AG04450 (cell line): Measurements from ENCODE around the gene KIF6. TPM values are rescaled to one million over a fixed set of nuclear protein-coding genes. Genes with fewer than 3 reads are reported as not detected.

ENCODE experiments used
- CTCF ChIA-PET: fragments of 300-600, 350-600 bp; formaldehyde crosslinking; extraction: SDS; loops from one replicate; lab custom pipeline; 2022; ENCODE audit warnings: antibody characterized with exemption, inconsistent platforms; lab: Charles Lee
- POLR2A ChIA-PET: fragments of 350-600 bp; formaldehyde crosslinking; extraction: SDS; loops from one replicate; lab custom pipeline; 2021; ENCODE audit warnings: antibody characterized with exemption, inconsistent platforms; lab: Yijun Ruan, JAX
- DNase-seq: peaks from one replicate; pipeline ENCODE4 v3.0.0-alpha.2; 2011; ENCODE audit warnings: low read depth, low spot score
- H3K27ac ChIP-seq: one replicate; pipeline ENCODE4 v1.5.1; 2012; ENCODE audit warnings: low read depth, low read length, control low read depth
- H3K27me3 ChIP-seq: one replicate; pipeline ENCODE4 v1.6.0; 2012; ENCODE audit warnings: low read length; ENCODE audit not compliant: control insufficient read depth, insufficient read depth
- H3K4me3 ChIP-seq: 2 replicates; pipeline ENCODE4 v1.5.1; 2011; ENCODE audit warnings: mild to moderate bottlenecking, low read depth, low read length, control low read depth
- H3K9me3 ChIP-seq: 2 replicates; pipeline ENCODE4 v1.5.1; 2012; ENCODE audit warnings: low read length; ENCODE audit not compliant: control insufficient read depth, insufficient read depth
- CTCF ChIP-seq: IDR thresholded peaks from 2 replicates; pipeline ENCODE4 v1.5.1; 2011; ENCODE audit warnings: low read depth, low read length, control low read depth, inconsistent platforms
- polyA plus RNA-seq: library from polyadenylated mRNA; depleted of rRNA; stranded (reverse); fragments of >200 nt; gene quantifications from 2 replicates; pipeline ENCODE4 v1.2.3, GENCODE V29; 2011

Gene KIF6
- polyA plus RNA-seq, 1 experiment = 0.02 TPM

- H3K4me3 ChIP-seq = no peak overlapping the region
- TF ChIP-seq CTCF = no peak
- H3K27me3 ChIP-seq = no peaks in the 10 kb centered on the region
- CTCF ChIA-PET = no interaction called here
- no peak overlapping the region for H3K27ac ChIP-seq
- POLR2A ChIA-PET = no interaction called here
- no peaks in the 10 kb centered on the region for H3K9me3 ChIP-seq
- no peak for DNase-seq
These were observed 151.7 kb downstream of the KIF6 start for GRCh38 chr6:39573541-39573940.

GRCh38 chr6:39572661-39573340 is 152.4 kb downstream of the KIF6 start:
- no peak for TF ChIP-seq CTCF
- ChIA-PET POLR2A (no interaction called here), CTCF (interaction anchor here (0.7 kb wide), 1 partner anchor 88 kb away, joined by 4 read pairs; no protein-coding TSS in a partner anchor)
- H3K4me3 ChIP-seq = no peak overlapping the region
- no peaks in the 10 kb centered on the region for H3K27me3 ChIP-seq
- no peaks in the 10 kb centered on the region for H3K9me3 ChIP-seq
- H3K27ac ChIP-seq = no peak overlapping the region
- DNase-seq = no peak

- ChIA-PET POLR2A (no interaction called here), CTCF (no interaction called here)
- Histone ChIP-seq H3K27me3 (no peaks in the 10 kb centered on the region), H3K4me3 (no peak overlapping the region), H3K27ac (no peak overlapping the region), H3K9me3 (no peaks in the 10 kb centered on the region)
- TF ChIP-seq CTCF = no peak
- no peak for DNase-seq
These were observed 156.3 kb downstream of the KIF6 start for GRCh38 chr6:39568896-39569295.

- DNase-seq = no peak
- no peak overlapping the region for H3K4me3 ChIP-seq
- no peaks in the 10 kb centered on the region for H3K27me3 ChIP-seq
- H3K27ac ChIP-seq = no peak overlapping the region
- no peak for TF ChIP-seq CTCF
- CTCF ChIA-PET = interaction anchor here (0.8 kb wide), 1 partner anchor 219 kb away, joined by 3 read pairs; no protein-coding TSS in a partner anchor
- POLR2A ChIA-PET = no interaction called here
- no peaks in the 10 kb centered on the region for H3K9me3 ChIP-seq
These were observed 158.1 kb downstream of the KIF6 start for GRCh38 chr6:39567091-39567490.

- no peak for DNase-seq
- ChIA-PET POLR2A (no interaction called here), CTCF (interaction anchor here (0.8 kb wide), 1 partner anchor 219 kb away, joined by 3 read pairs; no protein-coding TSS in a partner anchor)
- no peak overlapping the region for H3K27ac ChIP-seq
- TF ChIP-seq CTCF = no peak
- no peaks in the 10 kb centered on the region for H3K27me3 ChIP-seq
- H3K4me3 ChIP-seq = no peak overlapping the region
- H3K9me3 ChIP-seq = no peaks in the 10 kb centered on the region
These were observed 158.8 kb downstream of the KIF6 start for GRCh38 chr6:39566456-39566855.
